Neural crest cell (in vitro differentiated cells): Measurements from ENCODE around the gene KLHL4. TPM values are rescaled to one million over a fixed set of nuclear protein-coding genes. Genes with fewer than 3 reads are reported as not detected.
A peak's percentile ranks its signal among the peaks of the same experiment; 100 is the strongest.
"Not testable (repeated sequence)": the region's sequence is repeated elsewhere in the genome, so short reads cannot be mapped to it uniquely, and the experiment has no call there.

ENCODE experiments used
- DNase-seq: peaks from one replicate; pipeline ENCODE4 v3.0.0; 2021; ENCODE audit warnings: low read depth, mixed read lengths, low spot score
- H3K27ac Mint-ChIP-seq: one replicate; pipeline ENCODE4 v1.8.0; 2021; ENCODE audit warnings: mild to moderate bottlenecking, mixed read lengths; ENCODE audit not compliant: unreplicated experiment
- H3K27me3 Mint-ChIP-seq: 2 replicates; pipeline ENCODE4 v1.8.0; 2021; ENCODE audit warnings: low read depth, mild to moderate bottlenecking, mixed read lengths
- H3K36me3 Mint-ChIP-seq: 2 replicates; pipeline ENCODE4 v1.8.0; 2021; ENCODE audit warnings: low read depth, mild to moderate bottlenecking, mixed read lengths
- H3K4me1 Mint-ChIP-seq: 2 replicates; pipeline ENCODE4 v1.8.0; 2021; ENCODE audit warnings: mixed read lengths
- H3K4me3 Mint-ChIP-seq: one replicate; pipeline ENCODE4 v1.8.0; 2021; ENCODE audit warnings: mild to moderate bottlenecking, mixed read lengths
- H3K9me3 Mint-ChIP-seq: 2 replicates; pipeline ENCODE4 v1.8.0; 2021; ENCODE audit warnings: mixed read lengths
- CTCF ChIP-seq: fragments of 200-600 bp; sonication (generic); conservative IDR thresholded peaks from 2 replicates; pipeline ENCODE4 v1.5.0; 2021; ENCODE audit warnings: antibody characterized with exemption, mild to moderate bottlenecking
- total RNA-seq: library from RNA; stranded (reverse); gene quantifications from 2 replicates; pipeline ENCODE4 v1.2.1, GENCODE V29; 2021

Gene KLHL4
- total RNA-seq, 1 donor from 2014 or later, result 2.7 TPM

GRCh38 chrX:87661761-87662160 is 144.2 kb downstream of the KLHL4 start:
- Mint-ChIP-seq H3K36me3 (no peaks in the 10 kb centered on the region), H3K27me3 (no peaks in the 10 kb centered on the region), H3K27ac (no peak overlapping the region), H3K4me1 (no peaks in the 10 kb centered on the region), H3K4me3 (no peak overlapping the region), H3K9me3 (no peaks in the 10 kb centered on the region)
- no peak for DNase-seq
- TF ChIP-seq CTCF, result no peak

GRCh38 chrX:87663421-87663820 is 145.8 kb downstream of the KLHL4 start:
- Mint-ChIP-seq H3K36me3 (no peaks in the 10 kb centered on the region), H3K27ac (no peak overlapping the region), H3K4me1 (no peaks in the 10 kb centered on the region), H3K27me3 (no peaks in the 10 kb centered on the region), H3K4me3 (no peak overlapping the region), H3K9me3 (no peaks in the 10 kb centered on the region)
- DNase-seq, result no peak
- TF ChIP-seq CTCF, result no peak

- TF ChIP-seq CTCF, result peak; percentile 81
- no peak for DNase-seq
- no peak overlapping the region for H3K4me3 Mint-ChIP-seq
- no peaks in the 10 kb centered on the region for H3K36me3 Mint-ChIP-seq
- H3K4me1 Mint-ChIP-seq, result no peaks in the 10 kb centered on the region
- H3K27me3 Mint-ChIP-seq, result no peaks in the 10 kb centered on the region
- H3K27ac Mint-ChIP-seq, result no peak overlapping the region
- H3K9me3 Mint-ChIP-seq, result no peaks in the 10 kb centered on the region
Observed at GRCh38 chrX:87664381-87664780, 146.8 kb downstream of the KLHL4 start.

GRCh38 chrX:87679849-87680248 is 162.2 kb downstream of the KLHL4 start:
- no peak for TF ChIP-seq CTCF
- peaks cover 42% of the 10 kb centered on the region for H3K27me3 Mint-ChIP-seq
- H3K4me3 Mint-ChIP-seq, result no peak overlapping the region
- H3K36me3 Mint-ChIP-seq, result no peaks in the 10 kb centered on the region
- H3K9me3 Mint-ChIP-seq, result no peaks in the 10 kb centered on the region
- peaks cover 7% of the 10 kb centered on the region for H3K4me1 Mint-ChIP-seq
- DNase-seq, result no peak
- no peak overlapping the region for H3K27ac Mint-ChIP-seq

- Mint-ChIP-seq H3K27me3 (peaks cover 17% of the 10 kb centered on the region), H3K36me3 (no peaks in the 10 kb centered on the region), H3K27ac (no peak overlapping the region), H3K4me3 (no peak overlapping the region), H3K4me1 (no peaks in the 10 kb centered on the region), H3K9me3 (peaks cover 2% of the 10 kb centered on the region)
- no peak for DNase-seq
- no peak for TF ChIP-seq CTCF
Observed at GRCh38 chrX:87687703-87688102, 170.1 kb downstream of the KLHL4 start.

- H3K4me3 Mint-ChIP-seq, DNase-seq, H3K9me3 Mint-ChIP-seq, H3K4me1 Mint-ChIP-seq, H3K36me3 Mint-ChIP-seq, H3K27ac Mint-ChIP-seq: not testable (repeated sequence)
- peaks cover 12% of the 10 kb centered on the region for H3K27me3 Mint-ChIP-seq
Observed at GRCh38 chrX:87688113-87688748, 170.6 kb downstream of the KLHL4 start.

GRCh38 chrX:87689218-87689617 is 171.6 kb downstream of the KLHL4 start:
- DNase-seq, H3K27me3 Mint-ChIP-seq, H3K27ac Mint-ChIP-seq, H3K4me1 Mint-ChIP-seq, H3K4me3 Mint-ChIP-seq, H3K9me3 Mint-ChIP-seq, H3K36me3 Mint-ChIP-seq: not testable (repeated sequence)
